Neural progenitor cell (in vitro differentiated cells): ENCODE measurements around the gene PAPSS2. TPM values are rescaled to one million over a fixed set of nuclear protein-coding genes. Genes with fewer than 3 reads are reported as not detected.
"Not testable (repeated sequence)": the region's sequence is repeated elsewhere in the genome, so short reads cannot be mapped to it uniquely, and the experiment has no call there.

Experiments used
- DNase-seq: peaks from one replicate; pipeline ENCODE4 v3.0.0-alpha.2; 2016; ENCODE audit warnings: low spot score
- H2AFZ ChIP-seq: fragments of 200-600 bp; sonication (generic); replicated peaks from 2 replicates; pipeline ENCODE4 v1.6.1; 2016; ENCODE audit warnings: antibody characterized with exemption
- H3F3A ChIP-seq: fragments of 200-600 bp; sonication (generic); 2 replicates; pipeline ENCODE4 v1.6.1; 2016; ENCODE audit warnings: antibody characterized with exemption, low read depth
- H3K27ac ChIP-seq: fragments of 200-600 bp; sonication (generic); 2 replicates; pipeline ENCODE4 v1.5.1; 2016; ENCODE audit warnings: mild to moderate bottlenecking
- H3K27me3 ChIP-seq: fragments of 200-600 bp; sonication (generic); 2 replicates; pipeline ENCODE4 v1.6.1; 2016; ENCODE audit warnings: mild to moderate bottlenecking, moderate library complexity
- H3K36me3 ChIP-seq: fragments of 200-600 bp; sonication (generic); 2 replicates; pipeline ENCODE4 v1.5.1; 2016
- H3K4me1 ChIP-seq: fragments of 200-600 bp; sonication (generic); 2 replicates; pipeline ENCODE4 v1.6.1; 2016; ENCODE audit warnings: mixed run types
- H3K4me2 ChIP-seq: fragments of 200-600 bp; sonication (generic); 2 replicates; pipeline ENCODE4 v1.6.1; 2016
- H3K4me3 ChIP-seq: fragments of 200-600 bp; sonication (generic); 2 replicates; pipeline ENCODE4 v1.5.1; 2016
- H3K79me2 ChIP-seq: fragments of 200-600 bp; sonication (generic); 2 replicates; pipeline ENCODE4 v1.6.1; 2016; ENCODE audit warnings: low read depth
- H3K9ac ChIP-seq: fragments of 200-600 bp; sonication (generic); 2 replicates; pipeline ENCODE4 v1.6.1; 2016
- H3K9me3 ChIP-seq: fragments of 200-600 bp; sonication (generic); 2 replicates; pipeline ENCODE4 v1.5.1; 2016; ENCODE audit warnings: low read depth
- H4K20me1 ChIP-seq: fragments of 200-600 bp; sonication (generic); 2 replicates; pipeline ENCODE4 v1.6.1; 2016; ENCODE audit warnings: low read depth
- H3K27ac Mint-ChIP-seq: 3 replicates; pipeline ENCODE4 v1.8.0; 2021; ENCODE audit warnings: mixed read lengths
- H3K27me3 Mint-ChIP-seq: 2 replicates; pipeline ENCODE4 v1.8.0; 2022; ENCODE audit warnings: low read depth, mild to moderate bottlenecking, inconsistent platforms, moderate library complexity, mixed read lengths; ENCODE audit not compliant: insufficient read depth
- H3K36me3 Mint-ChIP-seq: 3 replicates; pipeline ENCODE4 v1.8.0; 2021; ENCODE audit warnings: mixed read lengths
- H3K4me1 Mint-ChIP-seq: 3 replicates; pipeline ENCODE4 v1.8.0; 2021; ENCODE audit warnings: mixed read lengths
- H3K4me3 Mint-ChIP-seq: 3 replicates; pipeline ENCODE4 v1.8.0; 2021; ENCODE audit warnings: mild to moderate bottlenecking, moderate library complexity, mixed read lengths
- H3K9me3 Mint-ChIP-seq: 3 replicates; pipeline ENCODE4 v1.8.0; 2020; ENCODE audit warnings: mixed read lengths
- CTCF ChIP-seq: fragments of 200-600 bp; sonication (generic); IDR thresholded peaks from 2 replicates; pipeline ENCODE4 v1.5.1; 2017; ENCODE audit warnings: antibody characterized with exemption, mild to moderate bottlenecking
- EZH2 ChIP-seq: fragments of 200-600 bp; sonication (generic); IDR thresholded peaks from 2 replicates; pipeline ENCODE4 v1.6.1; 2017; ENCODE audit warnings: antibody characterized with exemption, mild to moderate bottlenecking, moderate library complexity
- EZH2phosphoT487 ChIP-seq: fragments of 200-600 bp; sonication (generic); IDR thresholded peaks from 2 replicates; pipeline ENCODE4 v1.6.1; 2017; ENCODE audit warnings: antibody characterized with exemption
- total RNA-seq: library from RNA; depleted of rRNA; stranded (reverse); fragments of >200 nt; gene quantifications from 2 replicates; pipeline ENCODE4 v1.2.3, GENCODE V29; 2015; ENCODE audit warnings: low replicate concordance

The PAPSS2 gene
- total RNA-seq, 1 donor from 2014 or later = 6.0 TPM

DNA sequence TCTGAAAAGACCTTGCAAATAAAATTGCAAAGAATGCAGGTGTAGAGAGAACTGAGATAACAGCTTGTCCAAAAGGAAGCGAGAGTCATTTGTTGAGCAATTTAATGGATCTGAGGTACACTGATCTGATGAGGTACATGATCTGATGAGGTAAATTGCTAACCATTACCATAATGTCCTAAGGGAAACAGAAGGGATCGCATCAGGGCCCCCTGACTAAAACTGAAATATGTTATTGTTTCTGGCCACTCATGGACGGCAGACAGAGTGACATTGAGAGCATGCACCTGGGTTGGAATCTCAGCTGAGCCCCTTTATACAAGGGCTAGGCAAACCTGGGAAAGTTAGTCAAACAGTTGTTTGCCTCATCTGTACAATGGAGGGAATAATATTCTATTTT is 15.8 kb upstream of the PAPSS2 start:
- Histone ChIP-seq H3K9me3 (no peaks in the 10 kb centered on the region), H3K4me1 (no peaks in the 10 kb centered on the region), H4K20me1 (no peaks in the 10 kb centered on the region), H2AFZ (no peak overlapping the region), H3K9ac (no peak overlapping the region), H3K79me2 (no peaks in the 10 kb centered on the region), H3F3A (no peaks in the 10 kb centered on the region), H3K27ac (no peak overlapping the region), H3K36me3 (no peaks in the 10 kb centered on the region), H3K4me3 (no peak overlapping the region), H3K4me2 (no peak overlapping the region), H3K27me3 (no peaks in the 10 kb centered on the region)
- H3K4me1 Mint-ChIP-seq = no peaks in the 10 kb centered on the region
- H3K36me3 Mint-ChIP-seq = no peaks in the 10 kb centered on the region
- no peak for DNase-seq
- H3K4me3 Mint-ChIP-seq = no peak overlapping the region
- no peak overlapping the region for H3K27ac Mint-ChIP-seq
- H3K9me3 Mint-ChIP-seq = no peaks in the 10 kb centered on the region
- TF ChIP-seq CTCF (no peak), EZH2 (no peak), EZH2phosphoT487 (no peak)
- H3K27me3 Mint-ChIP-seq = no peaks in the 10 kb centered on the region

GRCh38 chr10:87644500-87644899 is 15.2 kb upstream of the PAPSS2 start:
- DNase-seq, H3K36me3 Mint-ChIP-seq, H3K9me3 Mint-ChIP-seq, H3K4me3 Mint-ChIP-seq, H3K27me3 ChIP-seq, H4K20me1 ChIP-seq, H3K36me3 ChIP-seq, H3F3A ChIP-seq, H3K9ac ChIP-seq, H3K4me3 ChIP-seq, H3K27me3 Mint-ChIP-seq, H3K79me2 ChIP-seq, H3K9me3 ChIP-seq, H3K27ac Mint-ChIP-seq, H3K4me1 Mint-ChIP-seq, H3K4me1 ChIP-seq, H2AFZ ChIP-seq, H3K27ac ChIP-seq, H3K4me2 ChIP-seq: not testable (repeated sequence)

- H3K27me3 ChIP-seq = no peaks in the 10 kb centered on the region
- H3K79me2 ChIP-seq = no peaks in the 10 kb centered on the region
- Mint-ChIP-seq H3K9me3 (no peaks in the 10 kb centered on the region), H3K27ac (no peak overlapping the region), H3K4me1 (no peaks in the 10 kb centered on the region), H3K27me3 (no peaks in the 10 kb centered on the region), H3K4me3 (no peak overlapping the region), H3K36me3 (no peaks in the 10 kb centered on the region)
- H3K4me2 ChIP-seq = no peak overlapping the region
- no peak overlapping the region for H3K4me3 ChIP-seq
- no peak for TF ChIP-seq EZH2phosphoT487
- TF ChIP-seq CTCF = no peak
- TF ChIP-seq EZH2 = no peak
- H3F3A ChIP-seq = no peaks in the 10 kb centered on the region
- H2AFZ ChIP-seq = no peak overlapping the region
- no peak for DNase-seq
- no peaks in the 10 kb centered on the region for H3K9me3 ChIP-seq
- H3K9ac ChIP-seq = no peak overlapping the region
- no peaks in the 10 kb centered on the region for H3K36me3 ChIP-seq
- H4K20me1 ChIP-seq = no peaks in the 10 kb centered on the region
- peaks cover 2% of the 10 kb centered on the region for H3K4me1 ChIP-seq
- no peak overlapping the region for H3K27ac ChIP-seq
These were observed 13.3 kb upstream of the PAPSS2 start for GRCh38 chr10:87646192-87646909.

DNA sequence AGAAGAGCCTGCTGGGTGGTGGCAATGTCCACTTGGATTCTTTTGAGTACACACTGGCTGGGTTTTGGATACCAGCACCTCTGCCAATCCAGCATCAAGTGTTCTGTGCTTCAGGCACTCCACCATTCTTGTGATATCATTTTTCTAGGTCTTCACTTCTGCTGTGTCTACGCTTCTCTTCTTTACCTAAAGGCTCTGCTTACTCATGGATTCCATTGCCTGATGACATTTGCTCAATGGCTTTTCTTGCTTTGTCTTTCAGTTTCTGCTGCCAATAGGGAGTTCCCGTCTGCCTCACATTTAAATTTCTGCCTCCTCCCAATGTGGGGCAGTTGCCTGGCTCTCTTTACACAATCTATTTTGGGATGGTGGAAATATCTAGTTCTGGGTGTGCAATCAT is 12.7 kb upstream of the PAPSS2 start:
- no peak overlapping the region for H3K9ac ChIP-seq
- Mint-ChIP-seq H3K4me3 (no peak overlapping the region), H3K4me1 (peaks cover 4% of the 10 kb centered on the region), H3K27ac (no peak overlapping the region), H3K27me3 (no peaks in the 10 kb centered on the region), H3K36me3 (no peaks in the 10 kb centered on the region), H3K9me3 (no peaks in the 10 kb centered on the region)
- H3K79me2 ChIP-seq = no peaks in the 10 kb centered on the region
- H2AFZ ChIP-seq = no peak overlapping the region
- H3K4me3 ChIP-seq = no peak overlapping the region
- no peaks in the 10 kb centered on the region for H3K36me3 ChIP-seq
- no peak overlapping the region for H3K4me2 ChIP-seq
- no peaks in the 10 kb centered on the region for H3K27me3 ChIP-seq
- H4K20me1 ChIP-seq = no peaks in the 10 kb centered on the region
- peaks cover 3% of the 10 kb centered on the region for H3F3A ChIP-seq
- no peak overlapping the region for H3K27ac ChIP-seq
- TF ChIP-seq EZH2 = no peak
- TF ChIP-seq EZH2phosphoT487 = no peak
- TF ChIP-seq CTCF = no peak
- H3K4me1 ChIP-seq = peaks cover 8% of the 10 kb centered on the region
- no peak for DNase-seq
- H3K9me3 ChIP-seq = no peaks in the 10 kb centered on the region
